Mesendoderm (in vitro differentiated cells): Measurements from ENCODE around the gene MET. TPM values are rescaled to one million over a fixed set of nuclear protein-coding genes. Genes with fewer than 3 reads are reported as not detected.

Experiments used
- DNase-seq: peaks from one replicate; pipeline ENCODE4 v3.0.0; 2013
- H2AK5ac ChIP-seq: 2 replicates; pipeline ENCODE4 v1.6.1; 2013; ENCODE audit warnings: low read length, inconsistent platforms
- H2BK120ac ChIP-seq: 2 replicates; pipeline ENCODE4 v1.6.1; 2013; ENCODE audit warnings: low read depth, mild to moderate bottlenecking, low read length, moderate library complexity, mixed read lengths
- H2BK15ac ChIP-seq: replicated peaks from 2 replicates; pipeline ENCODE4 v1.6.1; 2013; ENCODE audit warnings: low read depth, mild to moderate bottlenecking, moderate library complexity
- H2BK5ac ChIP-seq: 2 replicates; pipeline ENCODE4 v1.6.1; 2013; ENCODE audit warnings: low read length, inconsistent platforms
- H3K18ac ChIP-seq: 2 replicates; pipeline ENCODE4 v1.6.1; 2013; ENCODE audit warnings: mild to moderate bottlenecking, low read length, mixed read lengths
- H3K23ac ChIP-seq: one replicate; pipeline ENCODE4 v1.6.1; 2013; ENCODE audit warnings: low read length
- H3K27ac ChIP-seq: 2 replicates; pipeline ENCODE4 v1.5.1; 2013; ENCODE audit warnings: low read depth, mild to moderate bottlenecking, inconsistent platforms, low read length, moderate library complexity
- H3K27me3 ChIP-seq: 2 replicates; pipeline ENCODE4 v1.6.1; 2013; ENCODE audit warnings: low read length, control low read depth, mild to moderate bottlenecking, inconsistent platforms; ENCODE audit not compliant: insufficient read depth, poor library complexity
- H3K36me3 ChIP-seq: 2 replicates; pipeline ENCODE4 v1.6.1; 2013; ENCODE audit warnings: low read length, inconsistent platforms; ENCODE audit not compliant: control insufficient read depth, insufficient read depth
- H3K4ac ChIP-seq: one replicate; pipeline ENCODE4 v1.6.1; 2013; ENCODE audit warnings: low read depth, mild to moderate bottlenecking, low read length, moderate library complexity
- H3K4me1 ChIP-seq: 2 replicates; pipeline ENCODE4 v1.6.1; 2013; ENCODE audit warnings: low read depth, low read length, inconsistent platforms; ENCODE audit not compliant: control insufficient read depth
- H3K4me2 ChIP-seq: 2 replicates; pipeline ENCODE4 v1.6.1; 2013; ENCODE audit warnings: low read length
- H3K4me3 ChIP-seq: 2 replicates; pipeline ENCODE4 v1.5.1; 2013; ENCODE audit warnings: mild to moderate bottlenecking, low read length
- H3K56ac ChIP-seq: one replicate; pipeline ENCODE4 v1.6.1; 2013; ENCODE audit warnings: low read length
- H3K79me1 ChIP-seq: 2 replicates; pipeline ENCODE4 v1.6.1; 2013; ENCODE audit warnings: low read length, inconsistent platforms
- H3K79me2 ChIP-seq: 2 replicates; pipeline ENCODE4 v1.6.1; 2013; ENCODE audit warnings: mild to moderate bottlenecking, low read length; ENCODE audit not compliant: control insufficient read depth, insufficient read depth
- H3K9ac ChIP-seq: 2 replicates; pipeline ENCODE4 v1.6.1; 2013; ENCODE audit warnings: low read length, inconsistent platforms
- H4K5ac ChIP-seq: one replicate; pipeline ENCODE4 v1.6.1; 2013; ENCODE audit warnings: low read length
- H4K8ac ChIP-seq: one replicate; pipeline ENCODE4 v1.6.1; 2013; ENCODE audit warnings: low read depth, mild to moderate bottlenecking, control low read depth, low read length, moderate library complexity
- WGBS: extraction: QIAGEN DNeasy Blood & Tissue Kit; methylation state at CpG from one replicate; pipeline ENCODE4 v1.1.7; 2013; ENCODE audit warnings: low lambda C conversion rate, missing lambda C conversion rate; ENCODE audit not compliant: insufficient coverage; ENCODE audit errors: extremely low coverage; 5-methylcytosine and 5-hydroxymethylcytosine counted together
- polyA plus RNA-seq, 2 experiments: library from polyadenylated mRNA; stranded (reverse); fragments of 200-250 nt; gene quantifications; one replicate each; pipeline ENCODE4 v1.2.3, GENCODE V29; 2013

The MET gene
- 4.0 TPM for polyA plus RNA-seq (2013, experiment 1 of 2)
- 3.7 TPM for polyA plus RNA-seq (2013, experiment 2 of 2)

GRCh38 chr7:116671681-116672595, at the start of gene MET:
Gene MET, plus strand, starts transcription at chr7:116672196. Its CDS starts 26,889 bp downstream, at chr7:116699085.
- H3K4me3 ChIP-seq: peak within 1 kb of the TSS; percentile 33
- WGBS: no CpG with 5 or more reads among the region's 101 CpGs
- H3K18ac ChIP-seq: no peak within 1 kb of the TSS
- peak within 1 kb of the TSS; percentile 71 for H3K4me2 ChIP-seq
- no peak within 1 kb of the TSS for H2BK120ac ChIP-seq
- H2BK15ac ChIP-seq: no peak within 1 kb of the TSS
- H2BK5ac ChIP-seq: no peak within 1 kb of the TSS
- peak within 1 kb of the TSS; percentile 56 for H3K9ac ChIP-seq
- H3K56ac ChIP-seq: peak within 1 kb of the TSS; percentile 75
- H3K23ac ChIP-seq: no peak within 1 kb of the TSS
- peaks cover 7% of the 10 kb centered on the region for H3K27me3 ChIP-seq
- no peaks in the 10 kb centered on the region for H3K79me2 ChIP-seq
- no peak within 1 kb of the TSS for H3K4ac ChIP-seq
- H4K8ac ChIP-seq: no peak within 1 kb of the TSS
- peak; percentile 67 for DNase-seq
- peaks cover 4% of the 10 kb centered on the region for H3K4me1 ChIP-seq
- no peak within 1 kb of the TSS for H2AK5ac ChIP-seq
- no peaks in the 10 kb centered on the region for H3K36me3 ChIP-seq
- no peak within 1 kb of the TSS for H4K5ac ChIP-seq
- no peak within 1 kb of the TSS for H3K27ac ChIP-seq
- no peaks in the 10 kb centered on the region for H3K79me1 ChIP-seq

DNA sequence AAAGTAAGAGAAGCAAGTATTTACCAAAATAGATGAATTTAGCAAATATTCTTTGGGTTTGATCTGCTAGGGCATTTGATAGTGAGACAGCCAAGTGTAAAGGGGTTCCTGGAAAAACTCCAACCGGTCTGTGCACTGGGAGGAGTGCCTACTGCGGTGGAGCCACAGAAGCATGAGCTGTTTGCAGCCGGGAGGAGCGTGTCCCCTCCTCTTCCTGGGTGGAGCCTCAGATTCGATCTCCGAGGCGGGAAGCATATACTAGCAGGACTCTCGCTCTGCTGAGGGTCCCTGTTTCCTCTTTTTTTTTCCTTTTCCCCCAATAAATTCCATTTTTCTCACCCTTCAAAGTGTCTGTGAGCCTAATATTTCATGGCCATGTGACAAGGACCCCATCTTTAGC, 45.1 kb upstream of the MET start:
- no peak overlapping the region for H3K4ac ChIP-seq
- no peaks in the 10 kb centered on the region for H3K79me2 ChIP-seq
- H3K79me1 ChIP-seq: no peaks in the 10 kb centered on the region
- no peaks in the 10 kb centered on the region for H3K4me1 ChIP-seq
- H2AK5ac ChIP-seq: no peak overlapping the region
- no peak overlapping the region for H3K9ac ChIP-seq
- H3K56ac ChIP-seq: no peak overlapping the region
- H3K36me3 ChIP-seq: no peaks in the 10 kb centered on the region
- H3K4me2 ChIP-seq: no peak overlapping the region
- H3K23ac ChIP-seq: no peak overlapping the region
- no peak overlapping the region for H3K27ac ChIP-seq
- no peak overlapping the region for H4K8ac ChIP-seq
- no peak for DNase-seq
- no peak overlapping the region for H4K5ac ChIP-seq
- H3K18ac ChIP-seq: no peak overlapping the region
- H3K4me3 ChIP-seq: no peak overlapping the region
- no peaks in the 10 kb centered on the region for H3K27me3 ChIP-seq
- no peak overlapping the region for H2BK120ac ChIP-seq
- no CpG with 5 or more reads among the region's 8 CpGs for WGBS
- H2BK15ac ChIP-seq: no peak overlapping the region
- H2BK5ac ChIP-seq: no peak overlapping the region

DNA sequence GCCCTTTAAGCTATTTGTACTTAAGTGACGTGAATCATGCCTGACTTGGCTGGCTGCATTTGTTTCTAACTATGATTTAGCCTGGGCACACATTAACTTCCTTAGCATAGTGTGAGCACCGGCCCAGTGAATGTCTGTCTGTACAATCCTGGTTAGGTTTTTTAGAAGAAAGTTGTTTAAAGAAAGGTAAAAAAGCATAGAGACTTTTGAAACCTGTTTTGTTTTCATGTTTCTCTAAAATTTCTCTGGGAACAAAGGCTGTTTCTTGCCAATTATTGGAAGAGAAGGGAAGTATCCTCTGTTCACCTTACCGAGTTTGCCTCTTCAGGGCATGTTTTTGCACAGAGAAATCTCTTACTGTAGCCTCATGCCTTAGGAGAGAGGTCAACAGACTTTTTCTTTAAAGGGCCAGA, 42.9 kb upstream of the MET start:
- H3K56ac ChIP-seq: no peak overlapping the region
- H3K27ac ChIP-seq: no peak overlapping the region
- H3K36me3 ChIP-seq: no peaks in the 10 kb centered on the region
- no peak overlapping the region for H3K4ac ChIP-seq
- no peaks in the 10 kb centered on the region for H3K27me3 ChIP-seq
- H3K18ac ChIP-seq: no peak overlapping the region
- H3K4me1 ChIP-seq: no peaks in the 10 kb centered on the region
- no peaks in the 10 kb centered on the region for H3K79me2 ChIP-seq
- H3K4me2 ChIP-seq: no peak overlapping the region
- no peak overlapping the region for H4K8ac ChIP-seq
- H2BK5ac ChIP-seq: no peak overlapping the region
- H2BK120ac ChIP-seq: no peak overlapping the region
- no peak for DNase-seq
- H4K5ac ChIP-seq: no peak overlapping the region
- H2BK15ac ChIP-seq: no peak overlapping the region
- H3K9ac ChIP-seq: no peak overlapping the region
- no peak overlapping the region for H3K23ac ChIP-seq
- H2AK5ac ChIP-seq: no peak overlapping the region
- H3K79me1 ChIP-seq: no peaks in the 10 kb centered on the region
- H3K4me3 ChIP-seq: no peak overlapping the region
- WGBS: no CpG with 5 or more reads among the region's 3 CpGs

- Histone ChIP-seq H3K18ac (no peak overlapping the region), H2AK5ac (no peak overlapping the region), H3K23ac (no peak overlapping the region), H4K5ac (no peak overlapping the region), H3K27me3 (no peaks in the 10 kb centered on the region), H2BK5ac (no peak overlapping the region), H3K4me1 (no peaks in the 10 kb centered on the region), H3K79me1 (no peaks in the 10 kb centered on the region), H4K8ac (no peak overlapping the region), H3K36me3 (no peaks in the 10 kb centered on the region), H3K4me3 (no peak overlapping the region), H3K4ac (no peak overlapping the region), H3K79me2 (no peaks in the 10 kb centered on the region), H2BK120ac (no peak overlapping the region), H3K27ac (no peak overlapping the region), H2BK15ac (no peak overlapping the region), H3K56ac (no peak overlapping the region), H3K9ac (no peak overlapping the region), H3K4me2 (no peak overlapping the region)
- DNase-seq: no peak
- WGBS: no CpG with 5 or more reads among the region's 2 CpGs
These were observed 41.6 kb upstream of the MET start for GRCh38 chr7:116630357-116630756.

- Histone ChIP-seq H4K5ac (no peak overlapping the region), H3K56ac (no peak overlapping the region), H3K9ac (no peak overlapping the region), H2AK5ac (no peak overlapping the region), H3K4me2 (no peak overlapping the region), H2BK15ac (no peak overlapping the region), H3K4me3 (no peak overlapping the region), H2BK120ac (no peak overlapping the region), H3K18ac (no peak overlapping the region), H4K8ac (no peak overlapping the region), H3K4ac (no peak overlapping the region), H3K27ac (no peak overlapping the region), H3K4me1 (no peaks in the 10 kb centered on the region), H2BK5ac (no peak overlapping the region), H3K79me2 (no peaks in the 10 kb centered on the region), H3K23ac (no peak overlapping the region), H3K79me1 (no peaks in the 10 kb centered on the region), H3K36me3 (no peaks in the 10 kb centered on the region), H3K27me3 (no peaks in the 10 kb centered on the region)
- peak; percentile 23 for DNase-seq
- no CpG with 5 or more reads among the region's 10 CpGs for WGBS
These were observed 40.9 kb upstream of the MET start for GRCh38 chr7:116630932-116631671.
